SK-N-MC (cell line): ENCODE data around the gene DISP2.

Source experiments
- EZH2 ChIP-seq: fragments of 200-600 bp; sonication (generic); IDR thresholded peaks from one replicate; pipeline ENCODE4 v1.6.1; 2017; ENCODE audit warnings: antibody characterized with exemption
- POLR2AphosphoS5 ChIP-seq: IDR thresholded peaks from 2 replicates; pipeline ENCODE4 v1.6.1; 2012; ENCODE audit warnings: mild to moderate bottlenecking, low read depth, low read length, borderline replicate concordance

- no peak for TF ChIP-seq EZH2
- TF ChIP-seq POLR2AphosphoS5: no peak
Measured at GRCh38 chr15:40369474-40369869, 11.5 kb downstream of the DISP2 start.
